GM21786 (cell line): ENCODE results near the gene CTNNA2.
"Not testable (repeated sequence)": the region's sequence is repeated elsewhere in the genome, so short reads cannot be mapped to it uniquely, and the experiment has no call there.

Experiments
- ATAC-seq: cut with Tn5 transposase; IDR thresholded peaks from one replicate; pipeline ENCODE4 v1.9.1; 2021; ENCODE audit not compliant: unreplicated experiment

CTNNA2 gene

DNA sequence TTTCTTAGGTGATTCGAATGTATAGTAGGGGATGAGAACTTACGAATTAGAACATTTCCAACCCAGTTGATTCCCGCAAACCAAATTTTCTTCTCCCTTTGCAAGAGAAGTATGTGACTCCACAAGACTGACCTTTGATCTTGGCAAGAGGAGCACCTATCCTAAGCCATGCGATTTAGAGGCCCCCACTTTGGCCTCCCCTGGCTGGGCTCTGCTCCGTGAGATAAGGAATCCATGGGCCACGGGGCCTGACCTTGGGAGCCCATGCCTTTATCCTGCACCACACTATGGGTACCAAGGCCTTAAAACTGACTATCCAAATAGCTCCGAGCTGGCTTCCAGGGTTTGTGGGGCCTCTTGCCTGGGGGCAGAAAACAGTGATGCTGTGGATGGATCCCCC is 656.0 kb downstream of the CTNNA2 start:
- ATAC-seq = no peak

DNA sequence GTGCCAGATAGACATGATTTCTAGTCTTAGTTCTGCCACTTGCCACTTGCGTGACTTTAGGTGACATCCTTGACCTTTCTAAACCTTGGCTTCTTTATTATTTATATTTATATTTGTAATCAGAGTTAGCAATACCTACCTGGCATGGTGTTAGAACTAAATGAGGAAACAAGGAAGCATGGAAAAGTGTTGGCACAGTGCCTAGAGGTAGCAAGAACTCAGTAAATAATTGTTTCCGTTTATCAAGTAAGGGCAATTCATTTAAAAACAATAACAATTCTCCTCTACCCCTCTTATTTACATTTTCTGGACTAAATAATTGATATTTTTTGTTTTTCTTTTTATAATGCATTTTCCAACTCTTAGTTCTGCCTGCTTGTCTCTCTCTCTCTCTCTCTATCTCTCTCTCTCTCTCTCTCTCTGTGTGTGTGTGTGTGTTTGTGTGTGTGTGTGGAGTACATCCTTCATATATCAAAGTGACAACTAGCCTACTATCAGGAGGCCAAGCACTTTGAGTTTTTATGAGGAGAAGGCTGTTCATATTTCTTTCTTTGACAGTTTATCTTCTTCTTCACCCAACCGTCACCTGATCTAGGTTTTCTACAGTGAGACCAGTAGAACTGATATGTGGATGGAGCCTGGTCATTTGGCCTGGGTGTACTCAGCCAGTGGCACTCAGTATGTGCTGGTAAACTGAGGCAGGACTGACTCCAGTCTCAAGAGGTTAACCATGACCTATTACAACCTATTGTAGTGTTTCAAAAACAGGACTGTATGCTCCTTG is 657.2 kb downstream of the CTNNA2 start:
- ATAC-seq = no peak

DNA sequence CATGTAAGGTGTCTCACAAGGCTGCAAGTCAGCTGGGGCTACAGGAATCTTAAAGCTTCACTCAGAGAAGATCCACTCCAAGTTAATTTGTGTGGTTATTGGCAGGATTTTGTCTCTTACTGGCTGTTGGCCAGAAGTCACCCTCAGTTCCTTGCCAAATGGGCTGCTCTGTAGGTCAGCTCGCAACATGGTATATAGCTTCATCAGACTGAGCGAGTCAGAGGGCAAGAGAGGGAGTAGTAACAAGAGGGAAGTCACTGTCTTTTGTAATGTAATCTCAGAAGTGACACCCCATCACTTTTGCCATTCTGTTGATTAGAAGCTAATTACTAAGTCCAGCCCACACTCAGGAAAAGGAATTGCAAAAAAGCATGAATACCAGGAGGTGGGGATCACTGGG is 672.2 kb downstream of the CTNNA2 start:
- ATAC-seq = no peak

DNA sequence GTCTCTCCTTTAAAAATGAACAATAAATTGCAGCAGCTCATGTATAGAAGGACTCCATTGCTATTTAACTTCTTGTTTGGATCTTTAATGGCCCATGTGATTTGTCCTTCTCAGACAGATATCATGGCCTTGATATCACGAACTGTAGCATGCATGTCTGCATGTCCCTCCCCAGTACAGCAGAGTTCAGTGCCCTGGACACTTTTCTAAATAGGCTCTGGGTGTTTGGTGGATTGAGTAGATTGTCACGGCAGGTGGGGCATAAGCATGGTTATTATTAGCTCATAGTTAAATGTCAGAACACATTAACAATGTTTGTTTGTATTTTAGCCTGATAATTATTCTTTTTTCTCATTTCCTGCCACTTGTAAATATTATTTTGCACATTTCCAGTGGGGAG is 673.4 kb downstream of the CTNNA2 start:
- ATAC-seq = no peak

DNA sequence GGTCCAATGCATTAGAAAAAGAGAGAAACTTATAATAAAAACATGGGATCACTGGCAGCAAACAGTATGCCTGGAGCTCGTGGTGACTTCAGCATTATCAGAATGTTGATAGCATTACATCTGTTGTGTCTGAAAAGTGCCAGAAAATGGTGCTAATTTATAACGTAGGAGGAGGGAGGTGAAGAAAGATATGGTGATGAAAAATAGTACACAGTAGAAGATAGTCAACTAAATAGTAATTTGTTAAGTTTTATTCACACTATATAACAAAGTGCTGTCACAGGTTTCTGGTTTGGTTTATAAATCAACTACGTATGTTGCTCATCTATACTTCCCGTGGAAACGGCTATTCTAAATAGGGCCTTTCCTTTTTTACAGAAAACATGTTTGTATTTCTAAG is 674.3 kb downstream of the CTNNA2 start:
- no peak for ATAC-seq

DNA sequence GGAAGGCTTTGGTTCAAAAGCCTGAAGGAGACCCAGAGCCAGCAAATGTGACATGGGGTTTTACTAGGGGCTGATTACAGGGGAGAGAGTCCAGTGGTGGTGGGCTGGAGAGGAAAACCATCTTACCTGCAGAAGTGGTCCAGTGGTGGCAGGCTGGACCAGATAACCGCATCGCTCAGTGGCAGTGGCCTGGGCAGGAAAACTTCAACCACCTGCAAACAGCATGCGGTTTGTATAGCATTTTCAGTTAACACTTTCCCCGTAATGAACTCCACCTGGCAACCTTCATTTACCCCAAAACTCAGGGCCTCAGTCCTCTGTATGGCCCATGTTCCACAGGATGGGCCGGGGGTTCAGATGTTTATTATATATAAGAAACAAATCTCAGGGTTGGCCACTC is 677.3 kb downstream of the CTNNA2 start:
- ATAC-seq = no peak

DNA sequence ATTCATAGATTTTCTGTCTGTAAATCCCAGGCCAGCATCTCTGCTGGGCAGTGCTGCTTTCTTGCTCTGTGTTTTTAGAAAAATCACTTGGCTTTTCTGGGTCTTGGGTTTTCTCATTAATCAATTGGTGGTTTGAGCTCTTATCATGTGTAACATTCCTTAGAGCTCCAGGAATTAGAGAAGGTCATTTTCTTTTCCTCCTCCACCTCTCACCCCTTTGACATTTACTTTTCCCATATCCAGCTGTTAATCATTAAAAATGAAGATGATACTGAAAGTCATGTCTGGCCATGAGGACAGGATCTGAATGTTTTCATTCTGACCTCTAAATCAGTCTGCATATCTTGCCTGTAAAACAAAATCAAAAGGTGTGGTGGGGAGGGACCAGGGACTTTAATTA is 680.7 kb downstream of the CTNNA2 start:
- no peak for ATAC-seq

DNA sequence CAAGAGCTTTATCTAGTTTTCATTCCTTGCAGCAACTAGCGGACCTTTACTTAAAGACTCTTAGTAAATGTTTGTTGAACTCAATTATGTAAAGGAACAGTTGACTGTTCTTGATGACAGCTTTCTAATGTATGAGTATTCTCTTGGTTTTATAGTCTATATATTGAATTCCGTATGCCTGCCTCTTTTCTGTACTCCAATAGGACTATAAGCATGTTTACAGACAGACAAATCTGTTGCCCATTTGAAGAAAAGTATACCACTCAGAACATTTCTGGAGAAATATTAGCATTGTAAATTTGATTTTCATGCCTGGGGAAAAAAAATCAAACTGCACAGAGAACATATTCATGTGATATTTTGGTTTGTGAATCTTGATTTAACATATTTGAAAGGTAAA is 682.2 kb downstream of the CTNNA2 start:
- no peak for ATAC-seq

DNA sequence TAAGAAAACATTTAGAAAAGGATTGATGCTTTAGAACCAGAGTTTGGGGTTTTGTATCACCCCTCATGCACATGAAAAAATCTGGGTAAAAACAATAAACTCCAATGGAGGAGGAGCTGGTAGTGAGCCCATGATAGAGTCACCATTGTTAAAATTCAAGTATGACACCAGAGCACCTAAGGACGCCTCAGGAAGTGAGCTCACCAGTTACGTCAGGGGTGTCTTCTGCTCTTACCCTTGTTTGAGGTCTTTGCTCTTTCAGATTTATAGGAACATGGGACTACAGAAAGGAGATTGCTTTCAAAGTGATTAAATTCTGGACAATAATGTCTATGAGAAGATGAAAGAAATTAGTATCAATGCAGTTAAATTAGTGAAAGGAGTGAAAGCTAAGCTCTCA is 685.2 kb downstream of the CTNNA2 start:
- ATAC-seq = no peak

DNA sequence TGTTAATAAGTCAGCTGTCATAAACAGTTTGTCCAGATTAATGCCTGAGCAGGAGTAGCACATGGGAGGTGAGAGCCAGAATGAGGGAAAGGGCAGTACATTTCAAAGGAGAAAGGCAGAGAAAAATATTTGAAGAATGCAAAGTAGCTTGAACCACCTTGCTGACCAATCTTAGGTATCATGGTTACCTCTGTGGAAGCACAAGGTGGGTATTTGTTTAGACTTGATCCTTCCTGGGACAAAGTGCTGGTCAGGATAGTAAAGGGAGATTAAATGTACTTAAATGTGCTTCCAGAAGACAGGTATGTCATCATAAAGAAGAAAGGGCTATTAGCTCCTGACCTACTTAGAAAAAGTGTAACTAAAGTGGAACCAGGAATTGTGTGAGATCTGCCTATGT is 686.7 kb downstream of the CTNNA2 start:
- ATAC-seq = no peak

DNA sequence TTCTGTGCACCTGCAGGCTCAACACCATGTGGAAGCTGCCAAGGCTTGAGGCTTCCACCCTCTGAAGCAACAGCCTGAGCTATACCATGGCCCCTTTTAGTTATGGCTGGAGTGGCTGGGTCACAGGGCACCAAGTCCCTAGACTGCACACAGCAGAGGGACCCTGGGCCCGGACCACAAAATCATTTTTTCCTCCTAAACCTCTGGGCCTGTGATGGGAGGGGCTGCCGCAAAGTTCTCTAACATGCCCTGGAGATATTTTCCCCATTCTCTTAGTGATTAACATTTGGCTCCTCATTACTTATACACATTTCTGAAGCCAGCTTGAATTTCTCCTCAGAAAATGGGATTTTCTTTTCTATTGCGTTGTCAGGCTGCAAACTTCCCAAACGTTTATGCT is 691.1 kb downstream of the CTNNA2 start:
- not testable (repeated sequence) for ATAC-seq

DNA sequence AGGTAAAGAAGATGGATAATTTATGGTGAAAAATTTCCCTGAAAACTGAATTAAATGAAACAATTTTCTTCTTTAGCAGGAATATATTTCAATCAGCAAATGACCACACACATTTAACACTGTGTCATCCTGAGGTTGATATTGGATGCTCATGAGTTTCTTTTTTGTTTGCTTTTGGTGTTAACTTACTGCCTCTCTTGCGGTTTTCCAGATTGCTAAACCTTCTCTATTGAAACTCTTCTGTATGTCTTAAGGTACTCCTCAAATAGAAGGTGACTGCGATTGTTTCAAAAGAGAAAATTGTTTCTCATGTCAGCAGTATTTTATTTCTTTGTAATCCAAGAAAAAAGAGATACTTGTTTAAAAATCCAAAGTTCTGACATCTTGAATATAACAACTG is 692.6 kb downstream of the CTNNA2 start:
- ATAC-seq = no peak

DNA sequence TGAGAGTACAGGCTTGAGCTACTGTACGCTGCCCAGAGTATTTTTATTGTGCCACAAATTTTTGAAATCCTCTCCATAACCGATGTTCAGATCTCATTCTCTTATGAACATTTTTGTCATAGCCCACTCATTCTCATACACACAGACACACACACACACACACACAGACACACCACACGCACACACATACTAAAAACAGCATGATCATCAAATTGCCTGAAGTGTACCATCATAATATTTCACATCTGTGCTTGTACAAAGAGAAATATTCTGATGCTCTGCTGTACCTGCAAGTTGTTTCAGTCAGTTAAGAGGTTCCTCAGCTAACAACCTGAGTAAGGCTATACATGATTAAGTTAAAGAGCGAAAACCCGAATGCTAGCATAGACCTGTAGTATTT is 696.6 kb downstream of the CTNNA2 start:
- no peak for ATAC-seq

DNA sequence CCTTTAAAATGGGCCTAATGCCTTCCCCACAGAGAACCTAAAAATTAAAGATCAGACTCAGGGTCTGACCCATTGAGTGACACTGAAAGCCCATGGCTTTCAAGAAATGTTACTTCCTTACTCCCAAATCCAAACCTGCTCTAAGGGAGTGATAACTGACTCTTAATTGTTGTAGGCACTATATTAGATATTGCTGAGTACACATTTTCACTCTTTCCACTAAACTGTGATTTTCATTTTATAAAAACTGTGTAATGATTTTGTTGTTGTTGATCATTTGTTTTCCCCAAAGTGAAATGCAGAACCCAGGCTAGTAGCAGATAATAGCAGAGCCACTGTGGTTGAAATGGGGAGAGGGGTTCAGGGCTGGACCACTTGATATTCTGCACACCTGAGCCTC is 704.6 kb downstream of the CTNNA2 start:
- ATAC-seq = no peak

DNA sequence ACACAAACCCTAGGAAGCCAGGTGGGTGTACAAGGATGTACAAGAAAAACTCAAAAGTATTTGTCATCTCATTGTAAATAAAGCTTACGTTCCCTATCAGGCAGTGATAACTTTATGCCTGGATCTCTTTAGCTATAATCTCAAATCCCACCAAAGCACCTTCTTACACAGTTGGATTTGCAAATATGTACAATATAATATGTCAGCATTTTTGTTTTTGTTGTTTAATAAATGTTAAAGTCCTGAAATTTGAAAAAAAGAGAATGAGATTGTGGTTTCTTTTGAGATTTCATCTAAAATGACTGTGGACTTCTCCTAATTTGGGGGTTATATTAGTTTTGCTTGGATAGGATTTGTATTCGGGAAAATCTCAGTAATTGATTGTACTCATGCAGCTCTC is 709.8 kb downstream of the CTNNA2 start:
- no peak for ATAC-seq

DNA sequence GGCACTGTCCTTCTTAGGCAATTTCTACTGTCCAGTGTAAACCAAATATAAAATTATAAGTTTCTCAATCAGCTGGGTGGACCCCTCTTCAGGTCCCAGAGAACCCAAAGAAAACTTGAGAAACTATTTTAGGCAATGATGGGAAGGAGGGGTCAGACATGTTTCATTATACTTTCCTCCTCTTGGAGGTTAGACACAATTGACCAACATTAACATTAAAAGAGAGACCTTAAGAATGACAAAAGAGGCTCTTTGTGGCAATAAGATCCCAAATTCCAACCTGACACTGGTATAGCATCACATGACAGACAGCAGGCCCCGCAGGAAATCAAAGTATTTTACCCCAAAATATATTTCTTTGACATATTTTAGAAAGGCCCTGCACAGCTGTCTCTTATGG is 718.6 kb downstream of the CTNNA2 start:
- no peak for ATAC-seq

DNA sequence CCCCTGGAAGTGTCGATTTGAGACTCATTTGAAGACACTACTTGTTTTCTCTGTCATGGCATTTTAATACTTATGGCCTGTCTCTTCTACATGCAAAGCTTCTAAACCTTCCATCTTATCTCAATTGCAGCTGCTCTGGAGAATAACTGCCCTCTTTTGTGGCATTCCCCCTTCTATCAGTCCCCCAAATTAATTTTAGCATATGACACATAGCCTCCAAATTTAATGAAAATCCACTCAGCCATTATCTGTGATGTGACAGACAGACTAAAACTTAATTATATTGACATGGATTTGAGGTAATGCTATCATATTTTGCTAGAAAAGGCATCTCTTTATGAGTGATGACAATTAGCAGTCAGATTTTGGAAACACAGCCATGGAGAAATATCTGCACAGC is 720.5 kb downstream of the CTNNA2 start:
- ATAC-seq = no peak

DNA sequence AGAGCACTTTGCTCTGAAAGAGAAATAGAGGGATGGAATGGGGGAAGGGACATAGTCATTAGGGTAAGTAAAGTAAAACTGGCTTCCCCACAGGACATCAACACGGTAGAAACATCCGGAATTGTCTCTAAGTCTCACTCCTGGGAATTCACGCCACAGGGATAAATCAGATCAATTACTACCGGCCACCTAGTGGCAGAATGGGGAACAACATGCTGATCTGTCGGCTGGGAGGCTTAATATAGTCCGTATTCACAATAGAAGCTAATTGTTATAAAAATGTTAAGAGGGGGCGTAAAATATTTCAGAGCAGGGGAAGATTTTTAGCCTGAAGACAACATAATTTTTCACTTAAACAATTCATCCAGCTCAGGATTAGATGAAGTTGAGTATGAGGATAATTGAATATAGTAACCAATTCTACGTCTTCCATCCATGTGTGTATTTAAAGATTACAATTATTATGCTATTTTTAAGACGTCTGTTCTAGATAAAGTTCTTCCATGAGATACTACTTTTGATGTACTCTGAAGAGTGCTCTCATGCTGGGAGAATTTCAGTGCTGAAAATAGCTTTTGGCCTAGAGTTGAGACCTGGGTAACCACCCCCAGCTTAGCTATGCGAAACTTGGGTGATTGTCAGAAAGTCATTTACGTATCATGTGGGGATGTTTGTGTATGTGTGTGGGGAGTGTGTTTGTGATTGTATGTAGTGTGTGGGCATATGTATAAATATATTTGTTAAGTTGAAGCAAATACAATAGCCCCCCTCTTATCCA is 726.0 kb downstream of the CTNNA2 start:
- ATAC-seq = no peak

DNA sequence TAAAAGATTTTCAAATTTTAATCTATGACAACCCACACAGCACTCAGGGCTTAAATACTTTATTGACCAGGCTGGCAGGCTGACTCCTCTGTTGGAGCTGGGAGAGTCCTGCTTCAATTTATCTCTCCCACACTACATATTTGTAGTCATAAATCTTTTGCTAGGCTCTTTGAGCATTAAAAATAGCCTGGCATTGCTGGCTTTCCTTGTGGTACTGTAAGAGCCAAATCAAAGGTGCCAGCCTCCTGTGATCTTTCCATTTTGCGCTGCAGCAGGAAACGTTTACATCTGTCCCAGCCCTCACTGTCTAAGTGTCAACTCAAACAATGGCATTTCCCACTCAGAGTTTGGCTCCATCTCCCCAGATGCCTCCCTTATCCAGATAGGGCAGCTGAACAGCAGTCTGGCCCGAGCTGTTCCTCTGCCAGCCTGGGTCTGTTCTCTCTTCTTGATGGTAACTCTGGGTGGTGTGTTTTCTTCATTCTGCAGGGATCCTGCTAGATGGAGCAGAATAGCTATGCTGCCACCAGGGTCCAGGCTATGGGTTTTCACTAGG is 729.6 kb downstream of the CTNNA2 start:
- no peak for ATAC-seq

DNA sequence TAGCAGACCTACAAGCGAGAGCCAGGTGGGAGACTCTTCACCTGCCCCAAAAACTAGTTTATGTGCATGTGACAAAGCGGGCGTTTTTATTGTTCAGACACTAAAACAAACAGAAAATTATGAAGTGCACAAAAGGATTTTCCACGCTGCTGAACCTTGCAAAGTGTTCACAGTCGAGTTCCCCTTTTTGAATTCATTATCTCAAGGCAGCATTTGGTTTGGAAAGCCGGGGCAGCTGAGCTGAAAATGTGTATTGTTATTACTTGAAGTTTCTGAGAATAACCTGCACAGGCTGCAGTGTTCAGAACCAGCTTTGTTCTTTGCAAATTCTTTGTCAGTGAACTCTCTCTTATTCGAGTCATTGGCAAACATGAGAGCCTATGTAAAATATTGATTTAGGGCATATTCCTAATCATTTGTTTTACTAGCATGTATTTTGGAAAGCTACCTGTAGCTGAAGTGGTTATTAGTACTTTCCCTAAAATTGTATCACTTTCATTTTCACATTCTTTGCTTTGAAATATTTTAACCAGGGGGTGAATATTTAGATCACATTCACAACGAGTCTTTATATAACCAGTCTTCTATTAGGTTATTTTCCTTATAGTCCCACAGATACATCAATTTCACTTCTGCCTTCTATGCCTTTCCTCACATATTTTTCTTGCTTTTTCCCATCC is 732.2 kb downstream of the CTNNA2 start:
- no peak for ATAC-seq

DNA sequence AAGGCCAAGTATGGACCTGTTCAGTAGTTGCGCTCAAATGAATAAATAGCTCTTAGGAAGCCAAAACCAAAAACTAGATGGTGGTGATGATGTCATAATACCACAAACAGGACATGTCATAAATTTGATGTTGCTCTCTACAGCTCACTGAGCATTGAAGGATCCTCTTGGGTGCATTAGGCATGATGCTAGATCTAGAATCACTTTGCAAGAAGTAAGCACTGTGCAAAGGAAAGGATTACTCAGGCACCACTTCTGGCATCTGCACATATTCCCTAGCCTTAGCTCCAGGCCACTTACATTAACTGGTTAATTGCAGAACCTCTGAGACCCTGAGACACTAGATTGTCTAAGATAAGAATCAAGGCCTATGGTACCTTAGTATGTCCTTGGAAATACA is 733.7 kb downstream of the CTNNA2 start:
- no peak for ATAC-seq

DNA sequence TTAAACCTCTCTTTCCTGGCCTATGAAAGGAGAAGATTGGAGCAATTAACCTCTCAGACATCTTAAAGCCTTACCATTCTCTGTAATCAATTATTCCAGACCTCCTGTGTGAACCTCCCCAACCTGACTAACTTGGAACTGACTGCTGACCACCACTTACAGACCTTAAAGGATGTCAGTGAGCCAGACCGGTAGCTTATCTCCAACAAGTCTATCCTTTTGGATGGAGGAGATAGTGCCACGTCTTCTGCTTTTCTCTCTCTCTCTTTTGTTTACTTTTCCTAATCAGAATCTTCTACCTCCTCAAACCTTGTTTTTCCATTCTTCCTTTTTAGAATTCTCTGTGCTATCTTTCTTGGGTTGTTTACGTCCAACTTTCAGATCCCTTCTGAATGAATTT is 734.5 kb downstream of the CTNNA2 start:
- no peak for ATAC-seq
